A549 (cell line): Measurements from ENCODE around the gene CASP7. TPM values are rescaled to one million over a fixed set of nuclear protein-coding genes. Genes with fewer than 3 reads are reported as not detected.

Experiments
- ATAC-seq, 2 experiments: fragments of 200-7000 bp in 1 of 2; fragments of >200 bp in 1 of 2; cut with Nextera tagmentation in 1 of 2; cut with Tn5 transposase in 1 of 2; 3 replicates each; pipeline versions ENCODE4 v1.8.0 to v1.9.1; 2018 to 2020; ENCODE audit warnings: mild to moderate bottlenecking in 1 of 2, moderate library complexity in 1 of 2
- CTCF ChIA-PET: fragments of 300-600 bp; sonication (Branson Sonifier 250); formaldehyde crosslinking; extraction: SDS; loops from one replicate; lab custom pipeline; 2021; ENCODE audit warnings: antibody characterized with exemption, inconsistent platforms; lab: Yijun Ruan, JAX
- POLR2A ChIA-PET: fragments of 350-600 bp; formaldehyde crosslinking; extraction: SDS; loops from one replicate; lab custom pipeline; 2021; ENCODE audit warnings: antibody characterized with exemption, inconsistent platforms; lab: Yijun Ruan, JAX
- DNase-seq, 2 experiments: peaks; one replicate each; pipeline versions ENCODE4 v3.0.0 to v3.0.0-alpha.2; 2011 to 2016; ENCODE audit warnings: low read depth in 1 of 2, low spot score in 1 of 2
- FAIRE-seq: peaks from 2 replicates; lab custom pipeline; 2011; peaks lifted over from hg19 to GRCh38; lab: Jason Lieb, UNC
- H3K27ac ChIP-seq, 2 experiments: fragments of >200 bp; sonication (Bioruptor Twin); formaldehyde crosslinking; 3 replicates each; pipeline ENCODE4 v1.5.1; 2016 to 2017
- H3K4me1 ChIP-seq: fragments of >200 bp; sonication (Bioruptor Twin); formaldehyde crosslinking; 3 replicates; pipeline ENCODE4 v1.6.1; 2016
- H3K4me2 ChIP-seq: fragments of >200 bp; sonication (Bioruptor Twin); formaldehyde crosslinking; 3 replicates; pipeline ENCODE4 v1.6.1; 2016
- H3K4me3 ChIP-seq: fragments of >200 bp; sonication (Bioruptor Twin); formaldehyde crosslinking; 3 replicates; pipeline ENCODE4 v1.5.1; 2016
- H3K9me3 ChIP-seq: fragments of >200 bp; sonication (Bioruptor Twin); formaldehyde crosslinking; 3 replicates; pipeline ENCODE4 v1.6.1; 2016
- E2F6 ChIP-seq: IDR thresholded peaks from 2 replicates; pipeline ENCODE4 v1.6.1; 2012; ENCODE audit warnings: low read depth, borderline replicate concordance
- FOXS1 ChIP-seq: fragments of 250-450 bp; sonication (Bioruptor Pico); IDR thresholded peaks from 2 replicates; pipeline ENCODE4 v1.5.0; 2020; ENCODE audit warnings: mild to moderate bottlenecking, moderate library complexity
- HOXA7 ChIP-seq: fragments of 250-450 bp; sonication (Bioruptor Pico); IDR thresholded peaks from 2 replicates; pipeline ENCODE4 v1.5.0; 2020; ENCODE audit warnings: mild to moderate bottlenecking, moderate library complexity
- PBX3 ChIP-seq: IDR thresholded peaks from 2 replicates; pipeline ENCODE4 v1.6.1; 2012
- POLR2A ChIP-seq: IDR thresholded peaks from 2 replicates; pipeline ENCODE4 v1.6.1; 2012; ENCODE audit warnings: mild to moderate bottlenecking, low read length
- RAD21 ChIP-seq, 2 experiments: fragments of >200 bp in 1 of 2; sonication (Bioruptor Twin) in 1 of 2; formaldehyde crosslinking in 1 of 2; IDR thresholded peaks in 1 of 2; conservative IDR thresholded peaks in 1 of 2; 2 replicates in 1 of 2; 3 replicates in 1 of 2; pipeline ENCODE4 v1.6.1; 2012 to 2018; ENCODE audit warnings: inconsistent platforms in 1 of 2
- TFCP2L1 ChIP-seq: fragments of 250-450 bp; sonication (Bioruptor Pico); IDR thresholded peaks from 2 replicates; pipeline ENCODE4 v1.5.0; 2021; ENCODE audit warnings: mild to moderate bottlenecking
- WGBS: methylation state at CpG from one replicate; pipeline ENCODE4 v1.1.6; 2017; ENCODE audit errors: missing lambda C conversion rate; 5-methylcytosine and 5-hydroxymethylcytosine counted together
- polyA plus RNA-seq, 4 experiments: library from polyadenylated mRNA; depleted of rRNA in 3 of 4; stranded (reverse); fragments of >200 nt; fragmentation: RNase III in 1 of 4; extraction: RNeasy Plus Mini Kit Qiagen cat#74134 plus additional on column Dnase treatment in 1 of 4; gene quantifications; 2 replicates in 3 of 4; 3 replicates in 1 of 4; pipeline ENCODE4 v1.2.3, GENCODE V29; 2011 to 2017
- TF ChIP-seq, protein P1 (sequence below): fragments of >200 bp; sonication (Bioruptor Twin); formaldehyde crosslinking; IDR thresholded peaks from 3 replicates; pipeline ENCODE4 v1.5.1; 2016

CASP7 gene
- polyA plus RNA-seq, 2 of the 4 experiments (the other 2 are of a cell fraction), result 22.6 to 29.7 TPM

DNA sequence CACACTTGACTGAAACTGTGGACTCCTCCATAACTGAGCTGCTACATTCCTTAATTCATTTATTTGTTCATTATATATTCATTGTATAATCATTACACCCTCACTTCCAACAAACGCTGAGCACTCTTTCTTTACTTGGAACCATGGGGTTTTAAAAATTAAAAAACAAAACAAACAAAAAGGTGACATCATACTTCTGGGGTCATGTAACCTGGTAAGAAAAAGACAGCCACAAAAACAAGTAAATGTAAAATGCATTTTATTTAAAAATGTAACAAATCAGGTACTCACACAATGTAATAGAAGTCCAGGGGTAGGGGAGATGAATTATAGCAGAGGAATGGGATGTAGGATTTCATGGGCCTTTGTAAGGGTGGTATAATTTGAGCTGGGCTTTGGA, 96.8 kb downstream of the CASP7 start:
- FAIRE-seq (no peak), ATAC-seq (no peak), DNase-seq (no peak)
- Histone ChIP-seq H3K27ac (no peak overlapping the region), H3K9me3 (no peaks in the 10 kb centered on the region), H3K4me2 (no peak overlapping the region), H3K4me1 (0 out of 3 replicates have a peak, but pooled peaks cover 9% of the 10 kb centered on the region), H3K4me3 (no peak overlapping the region)
- WGBS, result 24% methylated on average over 1 of the region's 1 CpG
- ChIA-PET POLR2A (no interaction called here), CTCF (interaction anchor here (1.9 kb wide), 1 partner anchor 11 kb away, joined by 5 read pairs; no protein-coding TSS in a partner anchor)
- TF ChIP-seq TFCP2L1 (no peak), PBX3 (no peak), HOXA7 (no peak), RAD21 (conservative IDR thresholded peaks at IDR 0.05 in 1 of 2, IDR thresholded peaks at IDR 0.05 in 1 of 2) (no peak), POLR2A (no peak), E2F6 (no peak), FOXS1 (CRISPR knock-in tag) (no peak)
- TF ChIP-seq, protein P1, sequence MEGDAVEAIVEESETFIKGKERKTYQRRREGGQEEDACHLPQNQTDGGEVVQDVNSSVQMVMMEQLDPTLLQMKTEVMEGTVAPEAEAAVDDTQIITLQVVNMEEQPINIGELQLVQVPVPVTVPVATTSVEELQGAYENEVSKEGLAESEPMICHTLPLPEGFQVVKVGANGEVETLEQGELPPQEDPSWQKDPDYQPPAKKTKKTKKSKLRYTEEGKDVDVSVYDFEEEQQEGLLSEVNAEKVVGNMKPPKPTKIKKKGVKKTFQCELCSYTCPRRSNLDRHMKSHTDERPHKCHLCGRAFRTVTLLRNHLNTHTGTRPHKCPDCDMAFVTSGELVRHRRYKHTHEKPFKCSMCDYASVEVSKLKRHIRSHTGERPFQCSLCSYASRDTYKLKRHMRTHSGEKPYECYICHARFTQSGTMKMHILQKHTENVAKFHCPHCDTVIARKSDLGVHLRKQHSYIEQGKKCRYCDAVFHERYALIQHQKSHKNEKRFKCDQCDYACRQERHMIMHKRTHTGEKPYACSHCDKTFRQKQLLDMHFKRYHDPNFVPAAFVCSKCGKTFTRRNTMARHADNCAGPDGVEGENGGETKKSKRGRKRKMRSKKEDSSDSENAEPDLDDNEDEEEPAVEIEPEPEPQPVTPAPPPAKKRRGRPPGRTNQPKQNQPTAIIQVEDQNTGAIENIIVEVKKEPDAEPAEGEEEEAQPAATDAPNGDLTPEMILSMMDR, result no peak

Other genes starting within 250 kb of the CASP7 start
- 0.97 and 1.1 TPM in 2 replicates for gene HABP2, start 126.9 kb upstream of the CASP7 start, polyA plus RNA-seq (2011; rRNA removed)
- 0.10 to 0.17 TPM (median 0.13 TPM) in 3 replicates for gene HABP2, start 126.9 kb upstream of the CASP7 start, polyA plus RNA-seq (2017; fragmentation: RNase III; extraction: RNeasy Plus Mini Kit Qiagen cat#74134 plus additional on column Dnase treatment)
- not detected in 2 replicates for gene NRAP, start 15.9 kb upstream of the CASP7 start, polyA plus RNA-seq (2011; rRNA removed)
- not detected in 3 replicates for gene NRAP, start 15.9 kb upstream of the CASP7 start, polyA plus RNA-seq (2017; fragmentation: RNase III; extraction: RNeasy Plus Mini Kit Qiagen cat#74134 plus additional on column Dnase treatment)
- gene PLEKHS1, start 71.8 kb downstream of the CASP7 start, polyA plus RNA-seq (2011; rRNA removed), result 0.05 and 0.08 TPM in 2 replicates
- 0.03 to 0.09 TPM (median 0.08 TPM) in 3 replicates for gene PLEKHS1, start 71.8 kb downstream of the CASP7 start, polyA plus RNA-seq (2017; fragmentation: RNase III; extraction: RNeasy Plus Mini Kit Qiagen cat#74134 plus additional on column Dnase treatment)
- 22.8 and 26.8 TPM in 2 replicates for gene DCLRE1A, start 174.2 kb downstream of the CASP7 start, polyA plus RNA-seq (2011; rRNA removed)
- 11.5 to 12.8 TPM (median 11.8 TPM) in 3 replicates for gene DCLRE1A, start 174.2 kb downstream of the CASP7 start, polyA plus RNA-seq (2017; fragmentation: RNase III; extraction: RNeasy Plus Mini Kit Qiagen cat#74134 plus additional on column Dnase treatment)
- 16.1 and 17.3 TPM in 2 replicates for gene NHLRC2, start 174.7 kb downstream of the CASP7 start, polyA plus RNA-seq (2011; rRNA removed)
- 4.9 to 5.8 TPM (median 5.1 TPM) in 3 replicates for gene NHLRC2, start 174.7 kb downstream of the CASP7 start, polyA plus RNA-seq (2017; fragmentation: RNase III; extraction: RNeasy Plus Mini Kit Qiagen cat#74134 plus additional on column Dnase treatment)